CD4-positive, alpha-beta T cell treated with Interleukin-10 for 1 hour (primary cell): ENCODE results near the gene KIF25.
"Not testable (repeated sequence)": the region's sequence is repeated elsewhere in the genome, so short reads cannot be mapped to it uniquely, and the experiment has no call there.

Experiments used
- DNase-seq: peaks from one replicate; pipeline ENCODE4 v3.0.0-alpha.2; 2020

The KIF25 gene

DNA sequence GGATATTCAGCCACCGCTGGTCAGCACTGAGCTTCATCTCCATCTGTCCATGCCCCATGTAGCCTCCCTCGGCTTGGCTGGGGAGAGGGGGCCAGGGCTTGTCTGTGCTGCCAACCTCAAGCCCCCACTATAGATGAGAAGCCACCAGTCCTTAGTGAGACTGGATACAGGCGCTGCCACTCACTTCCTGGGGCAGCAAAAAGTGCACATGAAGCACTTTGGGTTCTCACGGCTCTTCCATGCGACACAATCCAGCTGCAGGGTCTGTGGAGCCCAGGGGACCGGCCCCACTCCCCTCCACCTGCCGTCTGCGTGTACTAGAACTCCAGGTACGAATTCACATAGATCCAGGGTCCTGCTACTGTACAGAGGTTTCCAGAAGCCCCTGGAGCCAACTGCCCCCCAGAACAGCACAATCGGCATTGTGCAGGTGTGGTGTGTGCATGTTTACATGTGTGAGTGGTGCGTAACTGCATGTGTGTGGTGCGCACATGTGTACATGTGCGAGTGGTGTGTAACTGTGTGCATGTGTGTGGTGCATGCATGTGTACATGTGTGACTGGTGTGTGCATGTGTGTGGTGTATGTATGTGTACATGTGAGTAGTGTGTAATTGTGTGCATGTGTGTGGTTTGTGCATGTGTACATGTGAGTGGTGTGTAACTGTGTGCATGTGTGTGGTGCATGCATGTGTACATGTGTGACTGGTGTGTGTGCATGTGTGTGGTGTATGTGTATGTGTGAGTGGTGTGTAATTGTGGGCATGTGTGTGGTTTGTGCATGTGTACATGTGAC lies 76.7 kb downstream of the KIF25 start:
- no peak for DNase-seq

DNA sequence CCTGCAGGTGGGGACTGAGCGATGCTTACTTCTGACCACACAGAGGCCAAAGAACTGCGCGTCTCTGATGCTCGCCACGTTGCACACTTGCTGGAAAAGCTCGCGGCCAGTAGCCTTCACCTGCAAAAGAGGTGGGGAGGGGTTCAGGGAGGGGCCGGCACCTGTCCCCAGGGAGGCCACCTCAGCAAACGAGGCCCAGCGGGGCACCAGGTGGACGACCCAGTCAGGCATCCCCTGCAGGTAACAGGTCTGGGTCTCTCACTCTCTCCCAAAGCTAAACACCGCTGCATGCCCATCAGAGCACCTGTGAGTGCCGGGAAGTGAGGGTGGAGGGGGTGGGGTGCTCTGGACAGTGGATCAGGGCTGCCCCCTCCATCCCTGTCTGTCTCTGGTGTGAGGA lies 77.7 kb downstream of the KIF25 start:
- no peak for DNase-seq

DNA sequence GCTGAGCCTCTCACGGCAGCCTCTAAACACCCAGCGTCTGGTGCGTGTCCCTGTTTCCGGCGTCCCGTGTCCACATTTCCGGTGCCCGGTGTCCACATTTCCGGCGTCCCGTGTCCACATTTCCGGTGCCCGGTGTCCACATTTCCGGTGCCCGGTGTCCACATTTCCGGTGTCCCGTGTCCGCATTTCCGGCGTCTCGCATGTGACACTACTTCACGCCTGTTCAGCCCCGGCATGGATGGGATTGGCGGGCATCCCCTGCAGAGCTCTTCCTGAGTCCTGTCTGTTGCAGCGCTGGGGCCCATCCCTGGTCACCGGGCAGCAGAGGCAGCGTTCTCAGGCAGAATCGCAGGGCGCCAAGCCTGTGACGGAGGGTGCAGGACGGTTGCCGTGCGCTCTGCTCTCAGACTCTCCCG lies 78.3 kb downstream of the KIF25 start:
- no peak for DNase-seq

DNA sequence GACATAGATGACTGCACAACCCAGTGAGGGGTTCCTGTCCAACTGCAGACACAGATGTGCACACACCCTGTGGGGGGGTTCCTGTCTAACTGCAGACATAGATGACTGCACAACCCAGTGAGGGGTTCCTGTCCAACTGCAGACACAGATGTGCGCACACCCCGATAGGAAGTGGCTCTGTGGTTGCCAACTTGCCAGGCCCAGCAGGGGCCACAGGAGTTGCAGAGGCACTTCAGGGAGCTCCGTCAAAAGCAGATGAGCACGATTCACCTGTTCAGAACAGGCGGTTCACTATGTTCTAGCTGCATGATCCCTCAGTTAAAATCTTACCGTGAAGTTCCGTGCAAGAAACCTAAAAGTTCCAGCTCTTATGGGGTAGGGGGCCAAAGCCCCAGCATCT lies 79.9 kb downstream of the KIF25 start:
- not testable (repeated sequence) for DNase-seq

DNA sequence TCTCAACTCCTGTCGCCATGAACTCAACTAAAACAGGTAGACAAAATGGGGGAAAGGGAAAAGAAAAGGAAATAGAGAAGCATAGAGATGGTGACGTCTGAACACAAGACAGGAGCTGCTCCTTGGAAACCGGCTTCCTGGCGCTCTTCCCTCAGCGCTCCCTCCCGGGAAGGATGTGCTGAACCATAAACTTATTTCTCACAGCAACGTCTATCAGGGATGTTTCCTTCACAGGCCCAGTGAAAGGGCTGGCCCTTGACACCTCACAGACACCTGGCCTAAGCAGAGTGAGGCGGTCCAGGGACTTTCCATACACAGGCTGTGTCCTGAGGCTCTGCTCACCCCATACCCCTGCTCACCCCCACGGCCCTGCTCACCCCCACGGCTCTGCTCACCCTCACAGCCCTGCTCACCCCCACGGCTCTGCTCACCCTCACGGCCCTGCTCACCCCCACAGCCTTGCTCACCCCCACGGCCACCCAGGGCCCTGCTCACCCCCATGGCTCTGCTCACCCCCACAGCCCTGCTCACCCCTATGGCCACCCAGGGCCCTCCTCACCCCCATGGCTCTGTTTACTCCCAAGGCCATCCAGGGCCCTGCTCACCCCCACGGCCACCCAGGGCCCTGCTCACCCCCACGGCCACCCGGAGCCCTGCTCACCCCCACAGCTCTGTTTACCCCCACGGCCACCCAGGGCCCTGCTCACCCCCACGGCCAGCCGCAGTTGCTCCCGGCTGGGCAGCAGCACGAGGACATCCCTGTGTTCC lies 80.9 kb downstream of the KIF25 start:
- no peak for DNase-seq

DNA sequence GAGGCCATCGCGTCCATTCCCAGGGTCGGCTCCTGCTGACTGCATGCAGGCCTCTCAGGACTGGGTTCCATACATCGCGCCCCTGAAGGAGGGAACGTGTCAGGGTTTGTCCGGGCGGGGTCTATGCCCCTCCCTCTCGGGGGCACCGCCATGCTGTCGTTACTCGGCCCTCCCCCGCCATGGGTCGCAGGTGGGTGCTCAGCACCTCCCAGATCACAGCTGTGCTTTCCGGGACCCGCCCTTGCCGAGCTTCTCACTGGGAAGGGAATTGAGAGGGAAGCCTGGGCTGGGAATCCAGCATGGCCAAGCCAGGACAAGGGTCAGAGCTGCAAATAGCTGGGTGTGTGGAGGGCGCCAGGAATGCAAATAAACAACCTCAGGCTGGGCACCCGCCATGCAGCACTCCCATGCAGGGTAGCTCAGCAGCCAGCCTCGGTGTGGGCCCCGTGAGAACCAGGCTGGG lies 81.5 kb downstream of the KIF25 start, which contains the start of gene FRMD1:
TSS of gene FRMD1 (minus strand) at position 270 of the 463 bp plus-strand sequence. CDS start at position 152, 118 bp downstream.
- no peak for DNase-seq

DNA sequence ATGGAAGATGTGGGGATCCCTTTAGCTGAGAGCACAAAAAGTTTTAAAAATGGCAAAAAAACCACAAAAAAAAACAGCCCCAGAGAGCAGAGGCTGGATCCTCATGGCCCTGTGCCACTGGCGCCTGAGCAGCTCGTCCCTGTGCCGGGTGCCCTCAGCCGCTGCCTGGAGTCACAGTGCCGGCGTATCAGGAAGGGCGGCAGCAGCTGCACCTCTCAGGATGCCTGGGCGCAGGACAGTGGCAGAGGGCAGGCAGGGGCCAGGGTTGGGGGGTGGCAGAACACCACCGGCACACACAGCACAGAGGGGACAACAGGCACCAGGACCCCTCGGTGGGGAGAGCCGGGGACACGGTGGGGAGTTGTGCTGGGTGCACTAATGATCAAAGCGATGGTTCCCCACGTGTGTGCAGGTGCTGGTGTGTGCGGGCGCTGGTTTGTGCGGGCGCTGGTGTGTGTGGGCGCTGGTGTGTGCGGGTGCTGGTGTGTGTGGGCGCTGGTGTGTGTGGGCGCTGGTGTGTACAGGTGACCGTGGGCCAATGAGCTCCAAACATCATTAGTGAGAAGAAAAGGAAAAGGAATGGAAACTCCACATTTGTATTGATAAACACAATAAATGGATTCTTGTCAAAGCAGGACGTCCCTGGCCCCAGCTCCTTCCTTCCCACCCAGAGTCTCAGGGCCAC lies 83.1 kb downstream of the KIF25 start:
- no peak for DNase-seq

DNA sequence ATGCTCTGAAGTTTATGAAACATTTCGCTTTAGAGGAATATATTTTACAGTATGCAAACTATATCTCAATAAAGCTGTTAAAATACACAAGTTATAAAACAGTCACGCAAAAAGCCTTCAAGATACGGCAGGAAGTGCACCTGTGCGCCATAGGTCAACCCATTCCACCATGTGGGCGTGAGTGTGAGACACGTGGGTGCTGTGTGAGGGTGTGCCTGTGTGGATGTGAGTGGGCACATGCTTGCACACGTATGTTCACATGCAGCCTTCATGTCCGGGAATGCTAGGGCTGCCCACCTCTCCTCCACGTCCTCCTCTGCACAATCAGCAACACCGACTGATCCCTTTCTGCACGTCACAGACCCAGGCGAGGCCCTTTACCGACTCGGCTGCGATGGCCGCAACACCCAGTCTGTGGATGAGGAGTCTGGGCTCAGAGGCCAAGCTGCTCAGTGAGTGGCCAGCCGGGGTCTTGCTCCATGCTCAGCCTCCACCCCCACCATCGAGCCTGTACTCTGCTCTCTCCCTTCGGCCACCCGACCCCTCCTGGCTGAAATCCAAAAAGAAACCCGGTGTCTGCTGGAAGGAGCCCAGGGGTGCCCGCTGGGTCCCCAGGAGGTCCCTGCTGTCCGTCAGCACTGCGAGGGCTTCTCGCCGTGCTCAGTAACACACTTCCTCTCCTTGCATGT lies 84.5 kb downstream of the KIF25 start:
- DNase-seq, result no peak

DNA sequence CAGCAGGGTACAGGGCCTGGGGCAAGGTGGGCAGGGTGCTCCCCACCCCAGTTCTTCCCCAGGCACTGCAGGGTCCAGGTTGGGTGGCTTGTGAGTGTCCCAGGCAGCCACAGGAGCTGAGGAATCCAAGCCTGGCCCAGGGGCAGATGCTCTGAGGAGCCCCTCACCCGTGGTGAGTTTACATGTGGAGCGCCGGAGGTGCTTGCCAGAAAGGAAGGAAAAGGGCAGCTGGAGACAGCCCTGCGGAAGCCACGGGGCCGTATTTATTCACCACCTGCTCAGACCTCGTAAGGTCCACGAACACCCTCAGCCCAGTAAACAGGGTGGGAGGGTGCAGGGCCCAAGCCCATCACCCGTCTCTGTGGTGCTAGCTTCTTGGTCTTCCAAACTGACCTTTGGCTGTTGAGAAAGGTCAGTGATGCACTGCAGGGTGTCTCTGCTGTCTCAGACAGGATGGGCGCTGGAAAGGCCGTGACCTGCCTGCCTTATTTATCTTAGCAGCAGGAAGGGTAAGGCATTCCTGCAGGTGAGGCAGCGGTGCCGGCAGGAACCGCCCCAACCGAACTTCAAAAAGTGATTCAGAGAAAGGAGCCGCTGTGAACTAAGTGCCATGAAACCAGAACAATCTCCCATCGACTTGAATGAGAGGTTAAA lies 85.5 kb downstream of the KIF25 start:
- no peak for DNase-seq

DNA sequence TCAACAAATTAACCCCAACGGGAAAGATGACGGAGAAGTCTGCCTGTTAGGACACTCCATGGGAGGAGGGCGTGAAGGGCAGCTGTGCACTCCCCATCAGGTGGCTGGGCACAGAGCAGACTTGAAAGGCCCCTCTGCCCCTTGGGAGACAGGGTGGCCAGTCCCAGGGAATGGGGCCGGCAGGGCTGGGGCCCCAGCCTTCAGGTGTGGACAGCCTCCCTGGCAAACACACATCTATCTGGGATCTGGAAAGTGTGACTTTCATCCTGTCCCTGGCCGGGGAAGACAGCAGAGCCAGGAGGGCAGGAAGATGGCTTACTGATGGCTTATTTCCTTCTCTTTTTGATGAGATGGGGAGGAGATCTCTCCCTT lies 86.0 kb downstream of the KIF25 start:
- no peak for DNase-seq

DNA sequence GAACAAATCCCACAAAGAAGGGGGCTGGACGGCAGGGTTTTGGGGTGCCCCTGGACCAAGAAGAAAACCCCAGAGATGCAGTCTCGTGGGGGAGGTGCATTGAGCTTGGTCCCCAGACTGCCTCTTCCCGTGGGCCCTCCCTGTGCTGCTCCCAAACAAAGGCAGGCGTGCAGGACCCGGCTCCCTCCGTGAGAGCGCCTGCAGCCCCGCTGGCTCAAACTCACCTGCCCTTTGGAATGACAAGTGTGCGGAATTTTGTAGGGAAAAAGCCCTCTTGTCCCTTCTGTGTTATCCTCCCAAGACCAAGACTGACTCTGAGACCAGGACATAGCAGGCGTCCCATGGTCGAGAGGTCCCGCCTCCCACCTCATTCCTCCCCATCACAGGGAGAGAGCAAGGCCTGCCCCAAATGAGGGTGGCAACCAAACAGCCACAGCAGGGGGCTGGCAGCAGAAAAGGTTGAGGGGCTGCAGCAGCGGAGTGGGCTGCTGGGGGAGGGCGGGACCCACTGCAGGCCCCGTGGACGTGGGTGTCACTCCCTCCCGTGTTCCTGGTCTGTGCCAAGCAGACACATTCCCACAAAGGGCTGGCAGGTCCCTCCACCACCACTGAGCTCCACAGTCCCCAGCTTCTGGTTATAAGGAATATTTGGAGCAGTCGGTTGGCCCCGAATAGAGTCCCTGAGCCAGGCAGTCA lies 87.1 kb downstream of the KIF25 start:
- no peak for DNase-seq

DNA sequence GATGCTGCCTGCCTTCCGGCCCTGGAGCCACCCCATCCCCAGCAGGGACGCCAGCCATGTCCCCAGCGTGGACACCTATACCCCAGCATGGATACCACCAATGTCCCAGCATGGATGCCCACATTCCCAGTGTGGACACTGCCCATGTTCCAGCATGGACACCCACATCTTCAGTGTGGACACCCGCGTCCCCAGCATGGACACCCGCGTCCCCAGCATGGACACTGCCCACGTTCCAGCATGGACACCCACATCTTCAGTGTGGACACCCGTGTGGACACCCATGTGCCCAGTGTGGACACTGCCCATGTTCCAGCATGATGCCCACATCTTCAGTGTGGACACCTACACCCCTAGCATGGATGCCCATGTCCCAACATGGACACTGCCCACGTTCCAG lies 88.6 kb downstream of the KIF25 start:
- no peak for DNase-seq

DNA sequence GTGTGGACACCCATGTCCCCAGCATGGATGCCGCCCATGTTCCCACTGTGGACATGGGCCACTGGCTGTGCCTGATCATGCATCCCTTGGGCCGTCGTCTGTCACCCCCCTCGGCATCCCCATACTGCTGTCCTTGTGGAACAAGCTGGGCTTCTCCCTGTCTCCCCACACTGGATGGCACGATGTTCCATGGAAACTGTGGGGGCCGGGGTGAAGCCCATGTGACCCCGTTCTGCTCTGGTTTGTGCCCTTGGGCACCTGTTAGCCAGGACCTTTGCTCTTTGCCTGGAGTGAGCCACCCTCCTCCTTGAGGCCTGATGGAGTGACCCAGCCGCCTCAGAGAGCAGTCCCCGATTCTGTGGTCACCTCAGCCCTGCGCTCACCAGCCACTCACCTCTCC lies 89.1 kb downstream of the KIF25 start:
- DNase-seq, result no peak

DNA sequence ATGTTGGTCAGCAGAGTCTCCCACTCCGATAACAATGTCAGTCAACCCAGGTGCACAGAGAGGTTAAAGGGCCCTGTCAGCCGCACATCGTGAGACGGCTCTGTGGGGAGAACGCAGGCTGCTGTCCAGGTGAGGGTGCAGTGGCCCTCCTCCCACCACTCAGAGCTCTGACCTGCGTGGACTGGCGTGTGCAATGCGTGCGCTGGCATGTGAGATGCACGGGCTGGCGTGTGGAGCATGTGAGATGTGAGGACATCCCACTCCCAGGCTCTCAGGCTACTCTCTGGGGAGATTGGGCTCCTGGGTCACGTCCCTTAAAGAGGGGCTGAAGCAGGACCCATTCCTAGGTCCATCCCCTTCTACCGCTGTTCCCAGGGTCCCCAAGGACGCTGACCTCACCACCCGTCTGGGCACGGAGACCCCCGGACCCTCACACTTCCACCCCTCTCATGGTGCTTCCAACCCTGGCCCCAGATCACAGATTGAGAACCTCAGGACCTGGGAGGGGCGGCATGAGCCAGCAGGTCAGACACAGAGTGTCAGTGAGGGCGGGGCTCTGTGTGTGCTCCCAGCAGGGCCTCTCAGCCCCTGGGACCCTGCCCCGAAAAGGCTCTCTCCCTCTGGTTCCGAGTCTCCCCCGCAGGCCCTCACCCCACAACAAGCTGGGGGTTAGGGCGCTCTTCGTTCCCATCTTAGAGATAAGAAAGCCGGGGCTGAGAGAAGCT lies 90.1 kb downstream of the KIF25 start:
- DNase-seq, result no peak

DNA sequence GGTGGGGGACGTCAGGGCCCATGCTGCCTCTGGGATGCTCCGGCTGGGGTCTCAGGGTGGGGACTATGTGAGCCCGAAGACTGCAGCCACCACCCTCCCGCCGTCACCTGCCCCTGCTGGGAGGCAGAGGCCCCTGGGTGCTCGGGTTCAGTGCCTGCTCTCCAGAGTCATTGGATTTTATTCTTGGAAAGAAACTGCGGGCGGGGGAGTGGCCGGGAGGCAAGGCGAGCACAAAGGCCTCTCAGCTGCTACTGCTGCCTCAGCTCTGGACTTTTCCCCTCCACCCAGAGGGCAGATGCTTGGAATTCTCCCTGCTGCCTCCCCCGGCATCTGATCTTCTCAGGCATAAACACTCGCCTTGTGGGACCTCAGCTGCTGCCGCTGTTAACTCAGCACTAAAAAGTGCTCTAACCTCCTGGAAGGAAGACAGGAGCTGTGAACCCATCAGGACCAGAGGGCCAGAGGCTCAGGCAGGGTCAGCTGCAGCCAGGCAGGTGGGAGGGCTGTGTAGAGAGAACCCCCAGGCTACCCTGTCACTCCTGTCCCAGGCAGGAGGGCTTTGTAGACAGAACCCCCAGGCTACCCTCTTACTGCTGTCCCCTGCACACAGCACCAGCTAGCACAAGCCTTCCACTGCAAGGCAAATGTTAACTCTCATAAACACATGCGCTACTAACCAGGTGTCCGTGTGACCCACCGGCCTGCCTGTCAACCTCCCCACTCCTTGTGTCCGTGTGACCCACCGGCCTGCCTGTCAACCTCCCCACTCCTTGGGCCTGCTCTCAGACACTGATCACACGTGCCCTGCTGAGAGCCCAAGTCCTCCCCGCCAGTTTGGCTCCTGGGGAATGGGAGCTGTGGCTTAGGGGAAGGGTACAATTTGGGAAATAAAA lies 90.9 kb downstream of the KIF25 start:
- no peak for DNase-seq

DNA sequence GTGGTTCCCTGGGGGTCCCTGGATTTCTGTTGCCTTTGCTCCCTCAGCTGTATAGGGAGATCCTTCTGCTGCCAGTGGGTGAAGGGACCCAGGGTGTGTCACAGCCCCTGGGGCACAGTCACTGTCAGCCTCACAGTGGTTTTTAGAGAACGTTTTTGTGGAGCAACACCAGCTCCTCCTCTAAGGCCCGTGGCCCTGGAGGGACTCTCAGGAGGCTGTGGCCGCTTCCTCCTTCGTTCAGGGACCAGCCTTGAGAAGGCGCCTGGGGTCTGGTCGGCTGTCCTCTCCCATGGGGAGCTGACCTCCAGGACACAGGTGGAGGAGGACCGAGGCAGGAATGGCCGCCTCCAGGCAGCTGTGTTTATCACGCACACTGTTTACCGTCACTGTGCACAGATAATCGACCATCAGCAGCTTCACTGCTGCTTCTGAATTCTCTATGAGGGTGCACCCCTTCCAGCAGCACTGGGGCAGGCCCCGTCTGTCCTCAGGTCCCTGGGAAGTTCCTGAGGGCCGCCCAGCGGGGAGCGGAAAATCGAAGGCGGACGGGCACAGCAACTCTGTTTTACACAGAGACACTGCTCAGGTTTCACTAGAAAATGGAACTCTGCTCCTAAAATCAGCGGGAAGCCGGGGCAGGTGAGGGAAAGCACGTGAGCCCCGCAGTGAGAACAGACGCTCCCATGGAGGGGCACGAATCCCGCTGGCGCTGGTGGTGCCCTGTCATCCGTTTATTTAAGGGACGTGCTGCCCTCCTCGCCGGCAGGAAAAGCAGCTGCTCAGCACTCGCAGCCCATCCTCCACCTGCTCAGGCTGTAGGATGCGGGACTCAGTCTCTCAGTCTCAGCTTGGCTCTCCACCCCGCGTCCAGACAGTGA lies 92.0 kb downstream of the KIF25 start:
- DNase-seq, result no peak

DNA sequence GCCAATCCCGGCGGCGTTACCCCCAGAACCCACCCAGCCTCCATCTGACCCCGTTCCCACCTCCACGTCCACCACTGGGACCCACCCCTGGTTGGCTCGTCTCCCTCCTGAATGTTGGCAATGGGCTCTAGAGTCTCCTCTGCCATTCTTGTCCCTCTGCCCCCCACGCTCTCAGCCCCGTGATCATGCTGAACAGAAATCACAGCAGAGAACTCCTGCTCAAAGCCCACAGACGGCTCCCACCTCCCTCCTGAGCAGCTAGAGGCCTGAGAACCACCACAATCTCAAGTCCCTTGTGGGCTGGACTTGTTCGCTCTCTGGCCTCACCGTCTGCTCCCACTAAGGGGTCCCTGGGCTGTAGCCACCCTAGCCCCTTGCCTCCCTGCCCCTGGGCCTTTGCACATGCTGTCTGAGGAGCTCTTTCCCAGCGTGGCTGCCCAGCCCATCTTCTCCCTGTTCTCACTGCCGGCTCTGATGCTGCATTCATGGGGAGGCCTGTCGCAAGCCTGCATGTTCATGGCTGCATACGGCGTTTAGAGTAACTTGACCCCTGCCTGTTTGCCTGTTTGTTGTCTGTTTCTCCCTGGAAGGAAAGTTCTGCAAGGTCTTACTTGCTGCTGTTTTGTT lies 92.7 kb downstream of the KIF25 start:
- no peak for DNase-seq

DNA sequence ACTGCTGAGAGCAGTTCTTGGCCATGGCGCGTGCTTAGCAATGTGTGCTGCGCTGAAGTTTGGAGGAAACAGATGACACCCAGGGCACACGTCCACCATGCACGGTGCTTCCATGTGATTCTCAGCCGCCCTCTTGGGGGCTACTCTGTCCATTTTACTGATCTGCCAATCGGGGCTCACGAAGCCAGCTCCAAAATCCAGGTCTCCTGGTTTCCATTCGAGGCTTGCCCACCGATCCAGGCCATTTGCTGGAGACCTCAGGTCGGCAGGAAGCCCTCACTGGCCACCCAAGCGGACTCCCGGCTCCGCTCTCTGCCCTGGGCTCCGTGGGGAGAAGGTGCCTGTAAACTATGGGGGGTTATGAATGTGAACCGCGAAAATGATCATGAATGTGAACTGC lies 93.2 kb downstream of the KIF25 start:
- no peak for DNase-seq
